Measurements from ENCODE around the gene BCAS3. TPM values are rescaled to one million over a fixed set of nuclear protein-coding genes. Genes with fewer than 3 reads are reported as not detected.

Gene BCAS3
- total RNA-seq, 1 experiment from 2014 or later, result 26.3 TPM

GRCh38 chr17:61206922-61207321 lies 529.3 kb downstream of the BCAS3 start:
- no peak overlapping the region for H2AFZ ChIP-seq (ENCODE audit: low read depth, low read length, poor library complexity, severe bottlenecking)
- DNase-seq (ENCODE audit: low read depth, low spot score), result no peak
- no peak overlapping the region for H3K27ac ChIP-seq (ENCODE audit: low read depth, low read length)
- TF ChIP-seq ELF1 (IDR thresholded peaks at IDR 0.05; ENCODE audit: borderline replicate concordance, low read depth), result no peak
- TF ChIP-seq ZNF274 (IDR thresholded peaks at IDR 0.05; ENCODE audit: low read depth, low read length), result no peak
- TF ChIP-seq POLR2AphosphoS5 (IDR thresholded peaks at IDR 0.05; ENCODE audit: low read depth, low read length), result no peak
- TF ChIP-seq RAD21 (IDR thresholded peaks at IDR 0.05; ENCODE audit: low read depth), result no peak
- TF ChIP-seq SRF (IDR thresholded peaks at IDR 0.05; ENCODE audit: low read depth), result no peak
- TF ChIP-seq, protein P1, sequence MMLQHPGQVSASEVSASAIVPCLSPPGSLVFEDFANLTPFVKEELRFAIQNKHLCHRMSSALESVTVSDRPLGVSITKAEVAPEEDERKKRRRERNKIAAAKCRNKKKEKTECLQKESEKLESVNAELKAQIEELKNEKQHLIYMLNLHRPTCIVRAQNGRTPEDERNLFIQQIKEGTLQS (IDR thresholded peaks at IDR 0.05), result no peak
- TF ChIP-seq JUND (IDR thresholded peaks at IDR 0.05), result no peak
- no peak for TF ChIP-seq TCF7L2 (IDR thresholded peaks at IDR 0.05; ENCODE audit: borderline replicate concordance, extremely low read depth, insufficient read depth, insufficient read length)
- TF ChIP-seq EZH2phosphoT487 (IDR thresholded peaks at IDR 0.05; ENCODE audit: borderline replicate concordance), result no peak
- TF ChIP-seq, protein P2, sequence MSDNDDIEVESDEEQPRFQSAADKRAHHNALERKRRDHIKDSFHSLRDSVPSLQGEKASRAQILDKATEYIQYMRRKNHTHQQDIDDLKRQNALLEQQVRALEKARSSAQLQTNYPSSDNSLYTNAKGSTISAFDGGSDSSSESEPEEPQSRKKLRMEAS (IDR thresholded peaks at IDR 0.05), result no peak
- H3K79me2 ChIP-seq (ENCODE audit: insufficient read depth, low read length), result no peaks in the 10 kb centered on the region
- no peaks in the 10 kb centered on the region for H3K4me1 ChIP-seq (ENCODE audit: control insufficient read depth in 1 of 2, insufficient read depth in 2 of 2, low read length in 2 of 2)
- no peaks in the 10 kb centered on the region for H3K36me3 ChIP-seq (ENCODE audit: control insufficient read depth in 1 of 2, insufficient read depth in 2 of 2, low read length in 2 of 2)
- no peak overlapping the region for H3K4me2 ChIP-seq (ENCODE audit: low read length)
- no peaks in the 10 kb centered on the region for H3K9me2 ChIP-seq (ENCODE audit: insufficient read depth)
- H3K9ac ChIP-seq (ENCODE audit: low read length), result no peak overlapping the region
- H3K4me3 ChIP-seq (replicated peaks in 1 of 2; ENCODE audit: low read depth in 1 of 2, low read length in 2 of 2), result no peak overlapping the region
- ChIA-PET POLR2A (no interaction called here), CTCF (interaction anchor here (0.8 kb wide), 1 partner anchor 27 kb away, joined by 3 read pairs; no protein-coding TSS in a partner anchor), RAD21 (ENCODE audit: low non-redundant PET in 1 of 2, low total read pairs in 2 of 2, uncharacterized antibody in 2 of 2, unreplicated experiment in 2 of 2) (no interaction called here)
- no peaks in the 10 kb centered on the region for H3K9me3 ChIP-seq (ENCODE audit: control insufficient read depth in 1 of 2, insufficient read depth in 1 of 2, low read depth in 1 of 2, low read length in 2 of 2)
- ATAC-seq, result no peak
- intact Hi-C loops (cut with micrococcal nuclease), result no loop called here
- no peaks in the 10 kb centered on the region for H4K20me1 ChIP-seq (ENCODE audit: insufficient read depth)
- 0 out of 2 replicates have a peak, but pooled peaks cover 3% of the 10 kb centered on the region for H3K27me3 ChIP-seq (ENCODE audit: insufficient read depth, low read length)
- BruUV-seq (replicated peaks), result no TSS peak

All from HCT116 (cell line).